Stimulated activated CD8-positive, alpha-beta memory T cell treated with anti-CD3 and anti-CD28 coated beads, Interleukin-2, amount 100 ng/mL, for 48 hours (primary cell): ENCODE data around the gene GAS2L2.

Source experiments
- DNase-seq, 2 donors: peaks; one replicate each; pipeline ENCODE4 v3.0.0-alpha.2; 2020; ENCODE audit warnings: low read depth in 2 of 2

GAS2L2 gene

DNA sequence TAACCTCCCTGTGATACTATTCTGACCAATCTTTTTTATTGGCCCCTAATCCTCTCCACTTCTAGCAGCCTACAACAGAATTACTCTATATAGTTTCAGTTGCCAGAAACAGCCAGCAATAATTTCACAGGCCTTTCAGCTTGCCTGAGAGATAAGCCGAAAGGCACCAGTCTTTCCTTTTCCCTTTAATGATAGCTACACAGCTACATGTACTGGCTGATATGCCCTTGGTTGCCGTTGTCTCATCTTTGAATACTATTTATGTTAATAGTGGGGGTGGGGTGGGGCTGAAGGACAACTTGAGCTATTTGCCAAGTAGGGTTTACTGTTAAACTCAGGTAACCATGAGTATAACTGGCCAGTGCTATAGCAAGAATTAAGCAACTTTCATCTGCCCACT is 57.4 kb downstream of the GAS2L2 start:
- no peak for DNase-seq

DNA sequence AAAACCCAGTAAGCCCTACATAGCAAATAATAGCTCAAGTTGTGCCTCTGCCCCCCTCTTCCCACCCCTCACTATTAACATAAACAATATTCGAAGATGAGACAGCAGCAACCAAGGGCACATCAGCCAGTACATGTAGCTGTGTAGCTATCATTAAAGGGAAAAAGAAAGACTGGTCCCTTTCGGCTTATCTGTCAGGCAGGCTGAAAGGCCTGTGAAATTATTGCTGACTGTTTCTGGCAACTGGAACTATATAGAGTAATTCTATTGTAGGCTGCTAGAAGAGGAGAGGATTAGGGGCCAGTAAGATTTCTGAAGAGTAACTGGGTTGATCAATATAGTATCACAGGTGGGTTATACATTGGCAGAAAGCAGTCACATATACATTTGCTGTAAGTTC is 58.1 kb downstream of the GAS2L2 start:
- DNase-seq: no peak
